Keratinocyte (primary cell): Measurements from ENCODE around the gene GALT. TPM values are rescaled to one million over a fixed set of nuclear protein-coding genes. Genes with fewer than 3 reads are reported as not detected.

Source experiments
- DNase-seq: peaks from one replicate; pipeline ENCODE4 v3.0.0-alpha.2; 2011; ENCODE audit warnings: low read depth, missing footprints, low spot score
- FAIRE-seq: peaks from 2 replicates; lab custom pipeline; 2011; peaks lifted over from hg19 to GRCh38; lab: Jason Lieb, UNC
- H2AFZ ChIP-seq: 2 replicates; pipeline ENCODE4 v1.6.0; 2012; ENCODE audit warnings: low read length, control low read depth, inconsistent platforms; ENCODE audit not compliant: control insufficient read depth
- H3K27ac ChIP-seq: 2 replicates; pipeline ENCODE4 v1.5.1; 2011; ENCODE audit warnings: low read length; ENCODE audit not compliant: control insufficient read depth, insufficient read depth
- H3K27me3 ChIP-seq: 3 replicates; pipeline ENCODE4 v1.6.0; 2011; ENCODE audit warnings: low read length; ENCODE audit not compliant: control insufficient read depth, insufficient read depth; ENCODE audit errors: extremely low read depth
- H3K36me3 ChIP-seq, 2 experiments: 2 replicates in 1 of 2; 3 replicates in 1 of 2; pipeline ENCODE4 v1.5.1; 2011; ENCODE audit warnings: low read length in 2 of 2, mild to moderate bottlenecking in 1 of 2; ENCODE audit not compliant: control insufficient read depth in 2 of 2, insufficient read depth in 2 of 2; ENCODE audit errors: extremely low read depth in 1 of 2
- H3K4me1 ChIP-seq: 3 replicates; pipeline ENCODE4 v1.5.1; 2011; ENCODE audit warnings: low read length; ENCODE audit not compliant: control insufficient read depth, insufficient read depth; ENCODE audit errors: extremely low read depth
- H3K4me2 ChIP-seq: 3 replicates; pipeline ENCODE4 v1.6.0; 2011; ENCODE audit warnings: low read depth, low read length; ENCODE audit not compliant: control insufficient read depth, insufficient read depth; ENCODE audit errors: extremely low read depth
- H3K4me3 ChIP-seq, 3 experiments: fragments of 200-600 bp in 1 of 3; sonication (generic) in 1 of 3; 2 replicates in 2 of 3; 3 replicates in 1 of 3; pipeline ENCODE4 v1.5.1; 2011 to 2016; ENCODE audit warnings: low read length in 3 of 3, mild to moderate bottlenecking in 3 of 3, control low read depth in 2 of 3, inconsistent platforms in 1 of 3, low read depth in 1 of 3, mixed read lengths in 1 of 3, mixed run types in 1 of 3, moderate library complexity in 1 of 3; ENCODE audit not compliant: control insufficient read depth in 2 of 3, insufficient read depth in 2 of 3; ENCODE audit errors: extremely low read depth in 1 of 3
- H3K79me2 ChIP-seq: 2 replicates; pipeline ENCODE4 v1.6.0; 2012; ENCODE audit warnings: low read length; ENCODE audit not compliant: control insufficient read depth, insufficient read depth
- H3K9ac ChIP-seq: 3 replicates; pipeline ENCODE4 v1.6.0; 2011; ENCODE audit warnings: low read length; ENCODE audit not compliant: control insufficient read depth, insufficient read depth; ENCODE audit errors: extremely low read depth
- H3K9me1 ChIP-seq: 3 replicates; pipeline ENCODE4 v1.6.0; 2011; ENCODE audit warnings: low read length; ENCODE audit not compliant: control insufficient read depth, insufficient read depth; ENCODE audit errors: extremely low read depth
- H3K9me3 ChIP-seq: 2 replicates; pipeline ENCODE4 v1.5.1; 2012; ENCODE audit warnings: low read depth, low read length; ENCODE audit not compliant: control insufficient read depth
- H4K20me1 ChIP-seq: 3 replicates; pipeline ENCODE4 v1.6.0; 2011; ENCODE audit warnings: low read length; ENCODE audit not compliant: control insufficient read depth, insufficient read depth; ENCODE audit errors: extremely low read depth
- CTCF ChIP-seq, 3 experiments: IDR thresholded peaks in 1 of 3; conservative IDR thresholded peaks in 1 of 3; optimal IDR thresholded peaks in 1 of 3; 2 replicates in 2 of 3; 3 replicates in 1 of 3; pipeline versions ENCODE3 to v1.5.1; 2011; ENCODE audit warnings: low read length in 3 of 3, mild to moderate bottlenecking in 3 of 3, moderate library complexity in 2 of 3, control low read depth in 1 of 3, inconsistent platforms in 1 of 3; ENCODE audit not compliant: insufficient read depth in 2 of 3; ENCODE audit errors: extremely low read depth in 1 of 3
- EZH2 ChIP-seq: IDR thresholded peaks from one replicate; pipeline ENCODE4 v1.6.1; 2012; ENCODE audit warnings: inconsistent platforms, mild to moderate bottlenecking, low read length, moderate library complexity
- dilution Hi-C: fragments of 300-500 bp; cut with MboI; formaldehyde crosslinking; loops from one replicate; pipeline ENCODE4 v1.7.0; 2020; ENCODE audit warnings: low sequenced_read_pairs; ENCODE audit not compliant: extremely low pct_ligation_motif_present
- polyA minus RNA-seq, 3 experiments: library from RNA; depleted of rRNA, polyadenylated mRNA; stranded (reverse); fragments of >200 nt; gene quantifications; 1 replicate in 1 of 3; 2 replicates in 1 of 3; 3 replicates in 1 of 3; pipeline ENCODE4 v1.2.3, GENCODE V29; 2011
- polyA plus RNA-seq, 5 experiments: library from polyadenylated mRNA; depleted of rRNA in 3 of 5; stranded (reverse) in 3 of 5; stranded (forward) in 1 of 5; unstranded in 1 of 5; fragments of >200 nt; gene quantifications; 1 replicate in 1 of 5; 2 replicates in 3 of 5; 3 replicates in 1 of 5; pipeline versions ENCODE4 v1.2.1 to v1.2.3, GENCODE V29; 2011 to 2012; ENCODE audit warnings: missing spikeins in 2 of 5, low read depth in 1 of 5, low replicate concordance in 1 of 5

Gene GALT
- polyA plus RNA-seq, result 30.8 to 52.7 TPM (median 41.8 TPM) in 3 replicates
- polyA plus RNA-seq (2011; ENCODE audit: low read depth), result 4.7 TPM
- polyA plus RNA-seq (2011; cell fraction: cytosol; rRNA removed), result 17.6 and 23.9 TPM in 2 replicates
- polyA plus RNA-seq (2011; cell fraction: nucleus; rRNA removed), result 174 and 195 TPM in 2 replicates
- 15.6 and 33.6 TPM in 2 replicates for polyA plus RNA-seq (2012; ENCODE audit: low replicate concordance)
- 18.9 to 68.5 TPM (median 28.9 TPM) in 3 replicates for polyA minus RNA-seq
- polyA minus RNA-seq (2011; cell fraction: cytosol; rRNA and poly(A)+ RNA removed), result 8.1 TPM
- polyA minus RNA-seq (2011; cell fraction: nucleus; rRNA and poly(A)+ RNA removed), result 24.6 and 25.3 TPM in 2 replicates

GRCh38 chr9:34646211-34647083 is at the start of gene GALT:
GALT (plus strand) TSS chr9:34646675; CDS start chr9:34646705, 30 bp downstream.
- Histone ChIP-seq H3K9ac (peak within 1 kb of the TSS; percentile 76), H3K4me1 (peaks cover 22% of the 10 kb centered on the region), H3K4me3 (peak within 1 kb of the TSS; percentile 66 to 91 (median 76)), H3K27ac (peak within 1 kb of the TSS; percentile 63), H4K20me1 (no peaks in the 10 kb centered on the region), H2AFZ (peak within 1 kb of the TSS; percentile 95), H3K27me3 (no peaks in the 10 kb centered on the region), H3K79me2 (peaks cover 13% of the 10 kb centered on the region), H3K36me3 (peaks cover 7 to 13% of the 10 kb centered on the region in 2 experiments), H3K9me1 (no peaks in the 10 kb centered on the region), H3K4me2 (peak within 1 kb of the TSS; percentile 100), H3K9me3 (no peaks in the 10 kb centered on the region)
- dilution Hi-C loops, result no loop called here
- no peak for DNase-seq
- FAIRE-seq, result peak; percentile 74
- TF ChIP-seq CTCF (optimal IDR thresholded peaks at IDR 0.05 in 1 of 3, IDR thresholded peaks at IDR 0.05 in 1 of 3, conservative IDR thresholded peaks at IDR 0.05 in 1 of 3; ENCODE audit: extremely low read depth in 1 of 3, insufficient read depth in 2 of 3, low read length in 3 of 3) (peak in 2 of 3 experiments; percentile 61 to 62), EZH2 (no peak)

GRCh38 chr9:34599546-34599945 is 46.9 kb upstream of the GALT start:
- no peak overlapping the region for H3K4me3 ChIP-seq
- FAIRE-seq (no peak), DNase-seq (no peak)
- no peak overlapping the region for H3K4me2 ChIP-seq
- H3K27me3 ChIP-seq, result no peaks in the 10 kb centered on the region
- no peak overlapping the region for H2AFZ ChIP-seq
- no peaks in the 10 kb centered on the region for H3K36me3 ChIP-seq
- dilution Hi-C loops, result no loop called here
- no peaks in the 10 kb centered on the region for H3K79me2 ChIP-seq
- no peaks in the 10 kb centered on the region for H4K20me1 ChIP-seq
- H3K27ac ChIP-seq, result no peak overlapping the region
- H3K4me1 ChIP-seq, result peaks cover 18% of the 10 kb centered on the region
- no peak overlapping the region for H3K9ac ChIP-seq
- TF ChIP-seq EZH2 (no peak), CTCF (optimal IDR thresholded peaks at IDR 0.05 in 1 of 3, IDR thresholded peaks at IDR 0.05 in 1 of 3, conservative IDR thresholded peaks at IDR 0.05 in 1 of 3; ENCODE audit: extremely low read depth in 1 of 3, insufficient read depth in 2 of 3, low read length in 3 of 3) (no peak)
- H3K9me3 ChIP-seq, result no peaks in the 10 kb centered on the region
- H3K9me1 ChIP-seq, result no peaks in the 10 kb centered on the region
